ENCODE results near the gene ZDHHC4.

GRCh38 chr7:6589151-6589828 lies 12.0 kb downstream of the ZDHHC4 start:
- TF ChIP-seq POLR2AphosphoS5 (IDR thresholded peaks at IDR 0.05; ENCODE audit: borderline replicate concordance, low read depth, low read length) = no peak
- no peak for TF ChIP-seq EZH2 (IDR thresholded peaks at IDR 0.05)
- no peak for TF ChIP-seq FOXP2 (optimal IDR thresholded peaks at IDR 0.05; ENCODE audit: control extremely low read depth, extremely low read length, insufficient read depth)

Data from SK-N-MC (cell line).